Lung microvascular endothelial cell (primary cell): ENCODE data around the gene ZDHHC22. TPM values are rescaled to one million over a fixed set of nuclear protein-coding genes. Genes with fewer than 3 reads are reported as not detected.
A peak's percentile ranks its signal among the peaks of the same experiment; 100 is the strongest.

Experiments used
- DNase-seq, 2 donors: peaks; one replicate each; pipeline versions ENCODE4 v3.0.0 to v3.0.0-alpha.2; 2010; ENCODE audit warnings: low read depth in 2 of 2
- total RNA-seq: library from RNA; depleted of rRNA; stranded (reverse); fragments of >200 nt; gene quantifications from 2 replicates; pipeline ENCODE4 v1.2.1, GENCODE V29; 2014

ZDHHC22 gene
- total RNA-seq, 1 donor from 2014 or later = not detected

GRCh38 chr14:77128414-77128891 lies 13.1 kb downstream of the ZDHHC22 start:
- no peak for DNase-seq

GRCh38 chr14:77126461-77126990 lies 15.1 kb downstream of the ZDHHC22 start:
- no peak for DNase-seq

GRCh38 chr14:77125823-77126325 lies 15.7 kb downstream of the ZDHHC22 start:
- DNase-seq = no peak

GRCh38 chr14:77125281-77125801 lies 16.2 kb downstream of the ZDHHC22 start:
- DNase-seq = no peak

- peak; percentile 55 to 62 for DNase-seq
Measured at GRCh38 chr14:77124345-77125280, 17.0 kb downstream of the ZDHHC22 start.

GRCh38 chr14:77123381-77124325 lies 17.9 kb downstream of the ZDHHC22 start:
- no peak for DNase-seq

- no peak for DNase-seq
Measured at GRCh38 chr14:77122526-77123125, 19.0 kb downstream of the ZDHHC22 start.

GRCh38 chr14:77120771-77121743 lies 20.5 kb downstream of the ZDHHC22 start:
- no peak for DNase-seq

- DNase-seq = no peak
Measured at GRCh38 chr14:77119851-77120250, 21.7 kb downstream of the ZDHHC22 start.

- DNase-seq = no peak
Measured at GRCh38 chr14:77116172-77116817, 25.3 kb downstream of the ZDHHC22 start.

GRCh38 chr14:77114609-77115008 lies 27.0 kb downstream of the ZDHHC22 start:
- no peak for DNase-seq

- no peak for DNase-seq
Measured at GRCh38 chr14:77113644-77114043, 27.9 kb downstream of the ZDHHC22 start.

GRCh38 chr14:77111021-77111420 lies 30.6 kb downstream of the ZDHHC22 start:
- peak in 1 of 2 donors; percentile 23 for DNase-seq

- DNase-seq = no peak
Measured at GRCh38 chr14:77110286-77110685, 31.3 kb downstream of the ZDHHC22 start.

- DNase-seq = no peak
Measured at GRCh38 chr14:77109656-77110055, 31.9 kb downstream of the ZDHHC22 start.

GRCh38 chr14:77108753-77109152 lies 32.8 kb downstream of the ZDHHC22 start:
- DNase-seq = no peak

GRCh38 chr14:77107228-77107627 lies 34.4 kb downstream of the ZDHHC22 start:
- DNase-seq = no peak

GRCh38 chr14:77106666-77107065 lies 34.9 kb downstream of the ZDHHC22 start:
- DNase-seq = no peak
